ENCODE measurements around the gene ANGPTL2. TPM values are rescaled to one million over a fixed set of nuclear protein-coding genes. Genes with fewer than 3 reads are reported as not detected.

Gene ANGPTL2
- total RNA-seq, 1 donor from 2014 or later, result 19.2 TPM

DNA sequence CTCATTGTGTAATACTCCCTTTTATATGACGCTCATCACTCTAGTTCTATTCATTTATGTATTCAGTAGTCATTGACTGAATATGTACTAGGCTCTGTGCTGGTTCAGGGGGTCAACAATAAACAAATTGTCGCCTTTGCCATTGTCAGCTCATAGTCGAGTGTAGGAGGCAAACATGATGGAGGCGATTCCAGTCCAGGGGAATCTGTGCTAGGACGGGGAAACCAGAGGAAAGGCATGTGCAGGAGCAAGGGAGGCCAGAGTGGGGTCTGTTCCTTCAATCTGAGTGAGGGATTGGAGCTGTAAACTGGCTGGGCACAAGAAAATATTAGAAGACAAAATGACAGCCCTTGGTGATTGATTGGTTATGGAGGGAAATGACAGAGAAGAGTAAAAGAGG, 83.9 kb downstream of the ANGPTL2 start:
- Mint-ChIP-seq H3K27me3 (ENCODE audit: low read depth) (no peaks in the 10 kb centered on the region), H3K4me1 (no peaks in the 10 kb centered on the region)

More for the DNA sequence above, 83.9 kb downstream of the ANGPTL2 start:
- Mint-ChIP-seq H3K36me3 (ENCODE audit: low read depth) (no peaks in the 10 kb centered on the region), H3K9me3 (no peaks in the 10 kb centered on the region), H3K4me3 (no peak overlapping the region), H3K27ac (ENCODE audit: unreplicated experiment) (no peak overlapping the region)
- no peak for DNase-seq (ENCODE audit: low read depth, low spot score)
- TF ChIP-seq, protein P1, sequence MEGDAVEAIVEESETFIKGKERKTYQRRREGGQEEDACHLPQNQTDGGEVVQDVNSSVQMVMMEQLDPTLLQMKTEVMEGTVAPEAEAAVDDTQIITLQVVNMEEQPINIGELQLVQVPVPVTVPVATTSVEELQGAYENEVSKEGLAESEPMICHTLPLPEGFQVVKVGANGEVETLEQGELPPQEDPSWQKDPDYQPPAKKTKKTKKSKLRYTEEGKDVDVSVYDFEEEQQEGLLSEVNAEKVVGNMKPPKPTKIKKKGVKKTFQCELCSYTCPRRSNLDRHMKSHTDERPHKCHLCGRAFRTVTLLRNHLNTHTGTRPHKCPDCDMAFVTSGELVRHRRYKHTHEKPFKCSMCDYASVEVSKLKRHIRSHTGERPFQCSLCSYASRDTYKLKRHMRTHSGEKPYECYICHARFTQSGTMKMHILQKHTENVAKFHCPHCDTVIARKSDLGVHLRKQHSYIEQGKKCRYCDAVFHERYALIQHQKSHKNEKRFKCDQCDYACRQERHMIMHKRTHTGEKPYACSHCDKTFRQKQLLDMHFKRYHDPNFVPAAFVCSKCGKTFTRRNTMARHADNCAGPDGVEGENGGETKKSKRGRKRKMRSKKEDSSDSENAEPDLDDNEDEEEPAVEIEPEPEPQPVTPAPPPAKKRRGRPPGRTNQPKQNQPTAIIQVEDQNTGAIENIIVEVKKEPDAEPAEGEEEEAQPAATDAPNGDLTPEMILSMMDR (conservative IDR thresholded peaks at IDR 0.05), result no peak

Other genes with a start within 250 kb of the ANGPTL2 start
- gene RALGPS1, start 207.9 kb downstream of the ANGPTL2 start, total RNA-seq, result 10.8 and 11.7 TPM in 2 replicates
- gene GARNL3, start 142.1 kb upstream of the ANGPTL2 start, total RNA-seq, result 10.3 and 10.5 TPM in 2 replicates